A673 (cell line): ENCODE data around the gene BCAP29.

Experiments used
- CTCF ChIP-seq: fragments of 300-800, 200-600 bp; sonication (generic); conservative IDR thresholded peaks from 2 replicates; pipeline ENCODE4 v1.5.1; 2017; ENCODE audit warnings: low read depth, mild to moderate bottlenecking, antibody characterized with exemption, low read length, moderate library complexity, mixed read lengths
- EZH2 ChIP-seq: fragments of 200-600 bp; sonication (generic); IDR thresholded peaks from 2 replicates; pipeline ENCODE4 v1.6.1; 2017; ENCODE audit warnings: borderline replicate concordance, low read depth, mild to moderate bottlenecking, mixed read lengths, antibody characterized with exemption, low read length; ENCODE audit not compliant: poor library complexity, severe bottlenecking

DNA sequence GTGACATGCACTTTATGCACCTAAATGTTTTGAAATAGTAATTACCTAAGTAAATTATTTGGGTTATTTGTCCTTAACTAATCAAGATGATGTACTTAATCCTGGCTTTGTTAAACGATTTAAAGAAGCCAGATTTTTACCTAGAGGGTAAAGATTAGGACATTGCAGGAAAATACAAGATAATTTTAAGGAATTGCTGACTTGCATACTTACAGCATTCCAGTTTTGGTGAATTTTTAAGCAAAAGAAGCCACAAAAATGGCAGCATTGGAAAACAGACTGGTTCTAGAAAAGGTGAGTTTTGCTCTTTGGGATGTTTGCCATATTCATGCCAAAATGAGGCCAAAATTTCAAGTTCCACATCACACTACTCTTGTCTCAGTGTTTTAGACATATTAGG is 33.4 kb downstream of the BCAP29 start:
- TF ChIP-seq CTCF: no peak
- TF ChIP-seq EZH2: no peak
